ENCODE results near the gene PCNX2. TPM values are rescaled to one million over a fixed set of nuclear protein-coding genes. Genes with fewer than 3 reads are reported as not detected.

The PCNX2 gene
- total and polyA plus RNA-seq, 5 donors from 2014 or later: 1.6 to 42.3 (median 3.1) TPM

DNA sequence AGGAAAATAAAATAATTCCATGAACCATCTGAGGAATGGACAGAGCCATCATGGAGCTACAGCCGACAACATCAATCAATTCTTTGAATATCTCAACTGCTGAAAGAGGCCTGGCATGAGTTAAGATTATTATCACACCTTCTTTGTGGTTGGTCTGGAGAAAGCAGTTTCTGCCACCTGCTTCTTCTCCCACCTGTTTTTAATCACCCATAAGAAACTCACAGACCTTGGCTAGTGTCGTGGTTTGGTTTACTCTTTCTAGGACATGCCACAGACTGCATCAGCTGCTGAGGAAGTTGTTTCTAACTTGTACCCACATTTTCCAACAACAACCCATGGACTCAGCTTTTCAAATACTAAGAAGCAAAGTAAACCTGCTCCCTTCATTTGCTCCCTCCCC is 279.6 kb downstream of the PCNX2 start:
- ATAC-seq (ENCODE audit: low read depth in 2 of 2) (no peak), DNase-seq (peak in 1 of 3 donors; percentile 16)
- Histone ChIP-seq H3K9me3 (ENCODE audit: control insufficient read depth in 2 of 2, low read length in 2 of 2) (no peaks in the 10 kb centered on the region), H3K4me3 (ENCODE audit: low read depth, low read length) (no peak overlapping the region), H3K27ac (ENCODE audit: insufficient read depth, low read length, poor library complexity, severe bottlenecking) (no peak overlapping the region), H3K27me3 (ENCODE audit: control insufficient read depth, insufficient read depth, low read length) (no peaks in the 10 kb centered on the region), H3K4me1 (ENCODE audit: control insufficient read depth, insufficient read depth, low read length, poor library complexity, severe bottlenecking) (no peaks in the 10 kb centered on the region), H3K36me3 (ENCODE audit: control insufficient read depth, insufficient read depth, low read length) (peaks cover 29% of the 10 kb centered on the region)
- Mint-ChIP-seq H3K4me3 (no peak overlapping the region), H3K27me3 (no peaks in the 10 kb centered on the region), H3K36me3 (peaks cover 52% of the 10 kb centered on the region), H3K9me3 (no peaks in the 10 kb centered on the region), H3K27ac (peak overlapping the region in 1 of 3 donors; percentile 61), H3K4me1 (peaks cover 0 to 7% (median 3%) of the 10 kb centered on the region in 4 donors)

DNA sequence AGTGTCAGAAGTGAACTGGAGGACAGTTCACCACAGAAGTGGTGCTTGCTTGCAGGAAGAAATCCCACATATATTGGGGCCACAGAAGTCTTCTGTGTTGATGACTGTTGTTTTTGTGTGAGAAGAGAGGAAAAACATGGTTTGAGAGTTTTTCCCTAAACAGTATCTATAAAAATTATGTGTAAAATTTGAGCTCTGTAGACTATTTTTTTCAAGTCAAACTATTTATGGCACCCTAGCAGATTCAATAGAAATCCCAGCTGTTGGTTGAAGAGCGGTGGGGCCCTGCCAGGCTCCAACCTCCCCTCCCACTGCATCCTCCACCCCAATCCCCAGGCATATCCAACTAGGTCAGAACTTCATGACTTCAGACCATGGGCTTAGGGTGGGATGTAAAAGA is 283.5 kb downstream of the PCNX2 start:
- H3K27ac Mint-ChIP-seq: no peak overlapping the region
- H3K9me3 ChIP-seq (ENCODE audit: control insufficient read depth in 2 of 2, low read length in 2 of 2): no peaks in the 10 kb centered on the region
- H3K36me3 ChIP-seq (ENCODE audit: control insufficient read depth, insufficient read depth, low read length): peaks cover 26% of the 10 kb centered on the region
- no peaks in the 10 kb centered on the region for H3K4me1 ChIP-seq (ENCODE audit: control insufficient read depth, insufficient read depth, low read length, poor library complexity, severe bottlenecking)
- peaks cover 0 to 7% (median under 1%) of the 10 kb centered on the region in 4 donors for H3K4me1 Mint-ChIP-seq
- peaks cover 0 to 2% (median 0%) of the 10 kb centered on the region in 7 donors for H3K9me3 Mint-ChIP-seq
- H3K27me3 ChIP-seq (ENCODE audit: control insufficient read depth, insufficient read depth, low read length): no peaks in the 10 kb centered on the region
- DNase-seq (no peak), ATAC-seq (ENCODE audit: low read depth in 2 of 2) (no peak)
- H3K27ac ChIP-seq (ENCODE audit: insufficient read depth, low read length, poor library complexity, severe bottlenecking): no peak overlapping the region
- no peak overlapping the region for H3K4me3 ChIP-seq (ENCODE audit: low read depth, low read length)
- no peaks in the 10 kb centered on the region for H3K27me3 Mint-ChIP-seq
- H3K36me3 Mint-ChIP-seq: peaks cover 48% of the 10 kb centered on the region
- no peak overlapping the region for H3K4me3 Mint-ChIP-seq

DNA sequence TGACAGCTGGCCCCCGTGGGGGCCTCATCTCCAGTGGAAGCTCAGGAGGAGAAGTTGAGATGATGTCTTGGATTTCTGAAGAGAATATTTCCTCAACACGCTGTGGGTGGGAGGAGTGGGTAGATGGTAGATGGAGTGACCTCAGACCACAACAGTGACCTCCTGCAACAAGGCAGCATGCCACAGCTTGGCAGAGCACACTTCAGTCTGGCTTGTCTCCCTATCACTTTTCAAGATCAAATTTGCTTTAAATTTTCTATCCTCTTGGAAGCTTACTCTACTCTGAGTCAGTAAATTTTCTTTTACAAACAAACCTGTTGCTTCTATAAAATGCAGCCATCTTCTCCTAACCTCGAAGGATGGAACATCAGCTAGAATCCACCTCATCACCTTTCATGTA is 285.4 kb downstream of the PCNX2 start:
- H3K4me3 Mint-ChIP-seq: no peak overlapping the region
- H3K4me3 ChIP-seq (ENCODE audit: low read depth, low read length): no peak overlapping the region
- peaks cover 0 to 3% (median 0%) of the 10 kb centered on the region in 4 donors for H3K4me1 Mint-ChIP-seq
- peaks cover 26% of the 10 kb centered on the region for H3K36me3 ChIP-seq (ENCODE audit: control insufficient read depth, insufficient read depth, low read length)
- H3K27ac ChIP-seq (ENCODE audit: insufficient read depth, low read length, poor library complexity, severe bottlenecking): no peak overlapping the region
- H3K9me3 Mint-ChIP-seq: peaks cover 0 to 2% (median 0%) of the 10 kb centered on the region in 7 donors
- no peaks in the 10 kb centered on the region for H3K4me1 ChIP-seq (ENCODE audit: control insufficient read depth, insufficient read depth, low read length, poor library complexity, severe bottlenecking)
- H3K9me3 ChIP-seq (ENCODE audit: control insufficient read depth in 2 of 2, low read length in 2 of 2): no peaks in the 10 kb centered on the region
- peaks cover 40% of the 10 kb centered on the region for H3K36me3 Mint-ChIP-seq
- H3K27me3 ChIP-seq (ENCODE audit: control insufficient read depth, insufficient read depth, low read length): no peaks in the 10 kb centered on the region
- H3K27ac Mint-ChIP-seq: no peak overlapping the region
- H3K27me3 Mint-ChIP-seq: no peaks in the 10 kb centered on the region
- ATAC-seq (ENCODE audit: low read depth in 2 of 2) (no peak), DNase-seq (no peak)

DNA sequence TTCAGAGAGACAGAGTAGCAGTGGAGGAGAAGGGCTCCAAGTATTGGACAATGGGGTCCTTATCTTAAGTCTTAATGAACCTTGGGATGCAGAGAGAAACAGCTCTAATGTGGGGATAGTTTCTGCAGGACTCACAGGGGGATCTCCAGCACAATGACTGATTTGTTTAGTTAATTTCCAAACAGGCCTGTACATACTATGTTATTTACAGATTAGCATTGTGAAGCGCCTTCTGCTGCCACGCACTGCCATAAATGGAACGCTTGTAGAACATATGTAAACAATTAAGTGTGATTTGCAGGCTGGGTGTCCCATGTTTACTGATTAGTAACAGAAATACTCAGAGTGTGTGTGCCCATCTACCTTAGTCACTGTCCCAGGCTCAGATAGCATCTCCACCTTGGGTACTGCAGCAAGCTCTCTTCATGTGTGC is 289.0 kb downstream of the PCNX2 start:
- no peak overlapping the region for H3K4me3 Mint-ChIP-seq
- H3K4me3 ChIP-seq (ENCODE audit: low read depth, low read length): no peak overlapping the region
- no peak for ATAC-seq (ENCODE audit: low read depth in 2 of 2)
- DNase-seq: no peak
- H3K36me3 Mint-ChIP-seq: peaks cover 26% of the 10 kb centered on the region
- H3K27me3 Mint-ChIP-seq: no peaks in the 10 kb centered on the region
- peaks cover 4% of the 10 kb centered on the region for H3K36me3 ChIP-seq (ENCODE audit: control insufficient read depth, insufficient read depth, low read length)
- H3K9me3 Mint-ChIP-seq: peaks cover 0 to 4% (median 0%) of the 10 kb centered on the region in 7 donors
- H3K4me1 ChIP-seq (ENCODE audit: control insufficient read depth, insufficient read depth, low read length, poor library complexity, severe bottlenecking): no peaks in the 10 kb centered on the region
- peaks cover 0 to 3% (median 0%) of the 10 kb centered on the region in 4 donors for H3K4me1 Mint-ChIP-seq
- H3K9me3 ChIP-seq (ENCODE audit: control insufficient read depth in 2 of 2, low read length in 2 of 2): no peaks in the 10 kb centered on the region
- H3K27ac Mint-ChIP-seq: no peak overlapping the region
- H3K27me3 ChIP-seq (ENCODE audit: control insufficient read depth, insufficient read depth, low read length): no peaks in the 10 kb centered on the region
- H3K27ac ChIP-seq (ENCODE audit: insufficient read depth, low read length, poor library complexity, severe bottlenecking): no peak overlapping the region

DNA sequence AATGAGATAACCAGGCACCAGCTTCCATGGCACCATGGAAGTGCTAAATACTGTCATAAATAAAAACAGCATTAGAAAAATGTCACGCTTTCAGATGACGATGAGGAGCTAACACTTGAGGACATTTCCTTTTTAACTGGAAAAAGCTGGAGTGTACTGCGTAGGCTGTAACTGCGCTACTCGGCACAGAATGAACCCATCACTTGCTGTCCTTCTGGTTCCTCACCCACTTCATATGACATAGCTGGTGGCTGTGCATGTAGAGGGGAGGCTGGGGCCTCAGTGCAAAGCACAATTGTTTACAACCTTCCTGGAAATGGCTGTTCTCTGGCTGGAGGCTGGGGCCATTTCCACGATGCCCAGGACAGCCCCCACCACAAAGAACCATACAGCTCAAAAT is 289.4 kb downstream of the PCNX2 start:
- no peak overlapping the region for H3K27ac ChIP-seq (ENCODE audit: insufficient read depth, low read length, poor library complexity, severe bottlenecking)
- DNase-seq (no peak), ATAC-seq (ENCODE audit: low read depth in 2 of 2) (no peak)
- no peak overlapping the region for H3K4me3 ChIP-seq (ENCODE audit: low read depth, low read length)
- Mint-ChIP-seq H3K36me3 (peaks cover 26% of the 10 kb centered on the region), H3K27ac (peak overlapping the region in 1 of 3 donors; percentile 68), H3K27me3 (no peaks in the 10 kb centered on the region), H3K4me3 (no peak overlapping the region), H3K9me3 (peaks cover 0 to 4% (median 0%) of the 10 kb centered on the region in 7 donors), H3K4me1 (peaks cover 0 to 3% (median 0%) of the 10 kb centered on the region in 4 donors)
- no peaks in the 10 kb centered on the region for H3K9me3 ChIP-seq (ENCODE audit: control insufficient read depth in 2 of 2, low read length in 2 of 2)
- no peaks in the 10 kb centered on the region for H3K27me3 ChIP-seq (ENCODE audit: control insufficient read depth, insufficient read depth, low read length)
- peaks cover 4% of the 10 kb centered on the region for H3K36me3 ChIP-seq (ENCODE audit: control insufficient read depth, insufficient read depth, low read length)
- H3K4me1 ChIP-seq (ENCODE audit: control insufficient read depth, insufficient read depth, low read length, poor library complexity, severe bottlenecking): no peaks in the 10 kb centered on the region

DNA sequence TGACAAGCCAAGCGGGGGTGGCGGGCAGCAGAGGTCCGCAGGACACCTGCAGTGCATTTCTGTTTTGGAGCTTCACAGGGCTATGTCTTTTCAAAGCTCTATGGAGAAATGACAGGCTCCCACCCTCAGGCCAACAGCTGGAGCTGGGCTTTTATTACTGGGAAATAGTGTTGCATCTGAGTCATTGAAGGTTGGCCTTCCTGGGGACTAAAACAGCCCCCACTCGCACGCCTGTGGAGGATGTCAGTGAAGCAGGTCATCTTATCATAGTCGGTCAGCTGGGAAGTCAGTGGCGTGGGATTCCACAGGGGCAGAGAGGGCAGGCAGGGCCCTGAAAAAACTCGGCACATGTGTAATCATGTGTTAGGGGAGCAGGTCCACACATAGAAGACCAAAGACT is 289.8 kb downstream of the PCNX2 start:
- ATAC-seq (ENCODE audit: low read depth in 2 of 2) (no peak), DNase-seq (no peak)
- Histone ChIP-seq H3K27me3 (ENCODE audit: control insufficient read depth, insufficient read depth, low read length) (no peaks in the 10 kb centered on the region), H3K9me3 (ENCODE audit: control insufficient read depth in 2 of 2, low read length in 2 of 2) (no peaks in the 10 kb centered on the region), H3K27ac (ENCODE audit: insufficient read depth, low read length, poor library complexity, severe bottlenecking) (no peak overlapping the region), H3K4me1 (ENCODE audit: control insufficient read depth, insufficient read depth, low read length, poor library complexity, severe bottlenecking) (no peaks in the 10 kb centered on the region), H3K4me3 (ENCODE audit: low read depth, low read length) (no peak overlapping the region), H3K36me3 (ENCODE audit: control insufficient read depth, insufficient read depth, low read length) (peaks cover 7% of the 10 kb centered on the region)
- H3K36me3 Mint-ChIP-seq: peaks cover 28% of the 10 kb centered on the region
- peaks cover 0 to 4% (median 0%) of the 10 kb centered on the region in 7 donors for H3K9me3 Mint-ChIP-seq
- H3K4me3 Mint-ChIP-seq: no peak overlapping the region
- H3K27ac Mint-ChIP-seq: peak overlapping the region in 1 of 3 donors; percentile 68
- no peaks in the 10 kb centered on the region for H3K27me3 Mint-ChIP-seq
- H3K4me1 Mint-ChIP-seq: peaks cover 0 to 3% (median 0%) of the 10 kb centered on the region in 4 donors

DNA sequence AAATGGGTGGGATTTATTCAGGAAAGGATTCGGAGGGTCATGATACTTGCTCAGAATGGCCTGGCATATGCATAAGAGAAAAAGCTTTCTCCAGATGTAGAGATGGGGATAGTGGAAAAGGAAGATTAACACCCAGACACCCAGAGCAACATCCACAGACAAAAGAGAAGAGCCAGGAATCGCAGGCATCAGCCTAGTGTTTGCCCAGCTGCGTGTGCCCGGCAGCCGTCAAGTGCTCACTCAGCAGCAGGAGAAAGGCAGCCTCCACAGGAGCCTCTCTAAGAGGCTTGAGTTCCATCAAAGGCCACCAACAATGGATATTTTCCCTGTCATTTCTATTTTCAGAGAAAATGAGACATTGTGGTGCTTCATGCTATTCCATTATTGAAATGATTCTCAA is 290.4 kb downstream of the PCNX2 start:
- no peak for ATAC-seq (ENCODE audit: low read depth in 2 of 2)
- H3K36me3 ChIP-seq (ENCODE audit: control insufficient read depth, insufficient read depth, low read length): peaks cover 12% of the 10 kb centered on the region
- Mint-ChIP-seq H3K27me3 (no peaks in the 10 kb centered on the region), H3K27ac (no peak overlapping the region), H3K9me3 (peaks cover 0 to 4% (median 0%) of the 10 kb centered on the region in 7 donors), H3K4me3 (no peak overlapping the region), H3K36me3 (peaks cover 34% of the 10 kb centered on the region), H3K4me1 (peaks cover 0 to 3% (median 0%) of the 10 kb centered on the region in 4 donors)
- no peak overlapping the region for H3K4me3 ChIP-seq (ENCODE audit: low read depth, low read length)
- H3K9me3 ChIP-seq (ENCODE audit: control insufficient read depth in 2 of 2, low read length in 2 of 2): no peaks in the 10 kb centered on the region
- H3K4me1 ChIP-seq (ENCODE audit: control insufficient read depth, insufficient read depth, low read length, poor library complexity, severe bottlenecking): no peaks in the 10 kb centered on the region
- no peak overlapping the region for H3K27ac ChIP-seq (ENCODE audit: insufficient read depth, low read length, poor library complexity, severe bottlenecking)
- H3K27me3 ChIP-seq (ENCODE audit: control insufficient read depth, insufficient read depth, low read length): no peaks in the 10 kb centered on the region
- no peak for DNase-seq

DNA sequence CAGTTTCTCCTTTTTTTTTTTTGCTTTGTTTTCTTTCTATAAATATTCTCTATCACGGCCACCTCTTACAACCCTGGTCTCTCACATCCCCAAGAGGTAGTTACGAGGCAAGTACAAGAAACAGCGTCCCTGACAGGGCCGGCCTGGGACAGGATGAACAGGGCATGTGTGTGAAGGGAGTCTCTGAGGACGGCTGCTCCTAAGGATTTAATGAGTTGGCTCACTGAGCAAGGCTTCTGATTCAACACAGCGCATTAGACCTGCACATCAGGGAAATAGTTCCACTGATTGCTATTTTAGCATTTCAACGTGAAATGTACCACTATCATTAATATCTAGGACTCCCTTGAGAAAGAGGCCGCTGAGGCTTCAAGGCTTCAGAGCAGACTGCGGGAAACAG is 291.1 kb downstream of the PCNX2 start:
- peaks cover 16% of the 10 kb centered on the region for H3K36me3 ChIP-seq (ENCODE audit: control insufficient read depth, insufficient read depth, low read length)
- no peak for DNase-seq
- no peak overlapping the region for H3K4me3 ChIP-seq (ENCODE audit: low read depth, low read length)
- no peak for ATAC-seq (ENCODE audit: low read depth in 2 of 2)
- peaks cover 0 to 4% (median 0%) of the 10 kb centered on the region in 7 donors for H3K9me3 Mint-ChIP-seq
- H3K27me3 Mint-ChIP-seq: no peaks in the 10 kb centered on the region
- no peak overlapping the region for H3K27ac ChIP-seq (ENCODE audit: insufficient read depth, low read length, poor library complexity, severe bottlenecking)
- H3K4me1 Mint-ChIP-seq: peaks cover 0 to 3% (median 0%) of the 10 kb centered on the region in 4 donors
- H3K27ac Mint-ChIP-seq: no peak overlapping the region
- H3K27me3 ChIP-seq (ENCODE audit: control insufficient read depth, insufficient read depth, low read length): no peaks in the 10 kb centered on the region
- H3K9me3 ChIP-seq (ENCODE audit: control insufficient read depth in 2 of 2, low read length in 2 of 2): no peaks in the 10 kb centered on the region
- H3K4me1 ChIP-seq (ENCODE audit: control insufficient read depth, insufficient read depth, low read length, poor library complexity, severe bottlenecking): no peaks in the 10 kb centered on the region
- peaks cover 41% of the 10 kb centered on the region for H3K36me3 Mint-ChIP-seq
- no peak overlapping the region for H3K4me3 Mint-ChIP-seq
